NCI-H2196 (cell line): ENCODE results near the gene DLK1.

ENCODE experiments used
- DNase-seq: peaks from one replicate; lab custom pipeline; 2025; ENCODE audit not compliant: unreplicated experiment; lab: John Stamatoyannopoulos, UW

The DLK1 gene

GRCh38 chr14:100731846-100732765 is 5.4 kb downstream of the DLK1 start:
- no peak for DNase-seq

- DNase-seq: no peak
Observed at GRCh38 chr14:100732766-100733100, 6.0 kb downstream of the DLK1 start.

- DNase-seq: no peak
Observed at GRCh38 chr14:100733152-100733850, 6.6 kb downstream of the DLK1 start.

GRCh38 chr14:100734031-100734990 is 7.6 kb downstream of the DLK1 start:
- DNase-seq: no peak

GRCh38 chr14:100735271-100735670 is 8.6 kb downstream of the DLK1 start:
- DNase-seq: no peak

- DNase-seq: no peak
Observed at GRCh38 chr14:100736269-100737180, 9.8 kb downstream of the DLK1 start.

- no peak for DNase-seq
Observed at GRCh38 chr14:100737526-100737925, 10.8 kb downstream of the DLK1 start.

GRCh38 chr14:100738269-100738691 is 11.6 kb downstream of the DLK1 start:
- no peak for DNase-seq

- no peak for DNase-seq
Observed at GRCh38 chr14:100738704-100739131, 12.0 kb downstream of the DLK1 start.

GRCh38 chr14:100739306-100739705 is 12.6 kb downstream of the DLK1 start:
- DNase-seq: no peak

GRCh38 chr14:100740196-100740825 is 13.6 kb downstream of the DLK1 start:
- no peak for DNase-seq

GRCh38 chr14:100740929-100741328 is 14.2 kb downstream of the DLK1 start:
- DNase-seq: no peak

- DNase-seq: no peak
Observed at GRCh38 chr14:100741966-100742365, 15.3 kb downstream of the DLK1 start.

GRCh38 chr14:100746326-100746725 is 19.6 kb downstream of the DLK1 start:
- DNase-seq: no peak

GRCh38 chr14:100747021-100747586 is 20.4 kb downstream of the DLK1 start:
- DNase-seq: peak; percentile 9

- DNase-seq: no peak
Observed at GRCh38 chr14:100747736-100748135, 21.0 kb downstream of the DLK1 start.

GRCh38 chr14:100748403-100748802 is 21.7 kb downstream of the DLK1 start:
- DNase-seq: no peak

- DNase-seq: no peak
Observed at GRCh38 chr14:100748944-100749343, 22.3 kb downstream of the DLK1 start.

GRCh38 chr14:100749967-100750597 is 23.4 kb downstream of the DLK1 start:
- no peak for DNase-seq
